Inflammatory macrophage (primary cell): ENCODE results near the gene DTNA.
A peak's percentile ranks its signal among the peaks of the same experiment; 100 is the strongest.
"Not testable (repeated sequence)": the region's sequence is repeated elsewhere in the genome, so short reads cannot be mapped to it uniquely, and the experiment has no call there.

Source experiments
- DNase-seq, 2 donors: peaks; one replicate each; pipeline ENCODE4 v3.0.0-alpha.2; 2020 to 2022
- total RNA-seq, 18 experiments: gene quantifications; one replicate each; lab custom pipeline; 2026; ENCODE audit warnings: mixed read lengths in 6 of 18, inconsistent platforms in 2 of 18; lab: John Stamatoyannopoulos, UW

Gene DTNA
- total RNA-seq, result 3.4 to 18.8 (median 6.1) reads per million in 18 experiments

- DNase-seq, result peak; percentile 81 to 84
Observed at GRCh38 chr18:34709750-34710441, at the start of gene DTNA. Gene DTNA (plus strand): TSS chr18:34710298. CDS start chr18:34755977, 45,679 bp downstream.

GRCh38 chr18:34660572-34660971 is 49.5 kb upstream of the DTNA start:
- DNase-seq, result no peak

GRCh38 chr18:34661464-34662087 is 48.5 kb upstream of the DTNA start:
- DNase-seq, result peak; percentile 43 to 47

GRCh38 chr18:34676816-34677574 is 33.1 kb upstream of the DTNA start:
- no peak for DNase-seq

- not testable (repeated sequence) for DNase-seq
Observed at GRCh38 chr18:34689750-34690149, 20.3 kb upstream of the DTNA start.

- DNase-seq, result no peak
Observed at GRCh38 chr18:34691614-34692013, 18.5 kb upstream of the DTNA start.

- no peak for DNase-seq
Observed at GRCh38 chr18:34694591-34695165, 15.4 kb upstream of the DTNA start.

- DNase-seq, result no peak
Observed at GRCh38 chr18:34695310-34695709, 14.8 kb upstream of the DTNA start.

GRCh38 chr18:34696671-34697070 is 13.4 kb upstream of the DTNA start:
- no peak for DNase-seq

GRCh38 chr18:34697233-34697632 is 12.9 kb upstream of the DTNA start:
- no peak for DNase-seq

GRCh38 chr18:34697891-34698290 is 12.2 kb upstream of the DTNA start:
- no peak for DNase-seq

GRCh38 chr18:34701911-34702310 is 8.2 kb upstream of the DTNA start:
- no peak for DNase-seq

GRCh38 chr18:34702814-34703213 is 7.3 kb upstream of the DTNA start:
- no peak for DNase-seq

- DNase-seq, result no peak
Observed at GRCh38 chr18:34704074-34704473, 6.0 kb upstream of the DTNA start.

GRCh38 chr18:34704823-34705222 is 5.3 kb upstream of the DTNA start:
- DNase-seq, result no peak

- DNase-seq, result no peak
Observed at GRCh38 chr18:34707670-34708069, 2.4 kb upstream of the DTNA start.

- DNase-seq, result peak; percentile 75 to 90
Observed at GRCh38 chr18:34709104-34709503, 994 bp upstream of the DTNA start.

GRCh38 chr18:34710458-34710914 is 388 bp downstream of the DTNA start:
- DNase-seq, result peak; percentile 4 to 13

GRCh38 chr18:34710934-34711333 is 836 bp downstream of the DTNA start:
- DNase-seq, result no peak

GRCh38 chr18:34716111-34716510 is 6.0 kb downstream of the DTNA start:
- not testable (repeated sequence) for DNase-seq

- no peak for DNase-seq
Observed at GRCh38 chr18:34718610-34719009, 8.5 kb downstream of the DTNA start.

- DNase-seq, result no peak
Observed at GRCh38 chr18:34720220-34720619, 10.1 kb downstream of the DTNA start.

- DNase-seq, result no peak
Observed at GRCh38 chr18:34723143-34723542, 13.0 kb downstream of the DTNA start.
